Thoracic aorta (tissue), 2 donors: ENCODE results near the gene CS. TPM values are rescaled to one million over a fixed set of nuclear protein-coding genes. Genes with fewer than 3 reads are reported as not detected.

Experiments used
- ATAC-seq: fragments of 150-250 bp; one replicate; pipeline ENCODE4 v1.8.0; 2017; ENCODE audit warnings: low read depth; ENCODE audit not compliant: insufficient number of reproducible peaks, low FRiP score
- DNase-seq: peaks from one replicate; pipeline ENCODE4 v3.0.0-alpha.2; 2020; ENCODE audit warnings: low spot score
- H3K27ac ChIP-seq, 2 donors: fragments of 200-600 bp; sonication (generic); 1 replicate in 1 of 2; 2 replicates in 1 of 2; pipeline ENCODE4 v1.5.1; 2016; ENCODE audit warnings: mild to moderate bottlenecking in 2 of 2, moderate library complexity in 2 of 2
- H3K27me3 ChIP-seq: fragments of 200-600 bp; sonication (generic); replicated peaks from 2 replicates; pipeline ENCODE4 v1.6.0; 2016; ENCODE audit warnings: mild to moderate bottlenecking; ENCODE audit not compliant: insufficient read depth
- H3K36me3 ChIP-seq: fragments of 200-600 bp; sonication (generic); one replicate; pipeline ENCODE4 v1.5.1; 2016
- H3K4me1 ChIP-seq, 2 donors: fragments of 200-600 bp; sonication (generic); 1 replicate in 1 of 2; 2 replicates in 1 of 2; pipeline versions ENCODE4 v1.5.1 to v1.6.0; 2016; ENCODE audit warnings: low read depth in 2 of 2, mild to moderate bottlenecking in 1 of 2; ENCODE audit not compliant: control insufficient read depth in 1 of 2
- H3K4me3 ChIP-seq: fragments of 200-600 bp; sonication (generic); 2 replicates; pipeline ENCODE4 v1.5.1; 2016; ENCODE audit warnings: mild to moderate bottlenecking
- H3K9me3 ChIP-seq: fragments of 200-600 bp; sonication (generic); 2 replicates; pipeline ENCODE4 v1.5.1; 2016
- total RNA-seq, 2 donors: library from RNA; depleted of rRNA; stranded (reverse); fragments of >200 nt; gene quantifications; one replicate each; pipeline versions ENCODE4 v1.1.0 to v1.2.3, GENCODE V29; 2016
- TF ChIP-seq, protein P1 (sequence below): fragments of 200-600 bp; sonication (generic); IDR thresholded peaks from one replicate; pipeline ENCODE4 v1.5.1; 2019; ENCODE audit warnings: antibody characterized with exemption

The CS gene
- total RNA-seq, 2 donors from 2014 or later = 120 to 143 TPM

DNA sequence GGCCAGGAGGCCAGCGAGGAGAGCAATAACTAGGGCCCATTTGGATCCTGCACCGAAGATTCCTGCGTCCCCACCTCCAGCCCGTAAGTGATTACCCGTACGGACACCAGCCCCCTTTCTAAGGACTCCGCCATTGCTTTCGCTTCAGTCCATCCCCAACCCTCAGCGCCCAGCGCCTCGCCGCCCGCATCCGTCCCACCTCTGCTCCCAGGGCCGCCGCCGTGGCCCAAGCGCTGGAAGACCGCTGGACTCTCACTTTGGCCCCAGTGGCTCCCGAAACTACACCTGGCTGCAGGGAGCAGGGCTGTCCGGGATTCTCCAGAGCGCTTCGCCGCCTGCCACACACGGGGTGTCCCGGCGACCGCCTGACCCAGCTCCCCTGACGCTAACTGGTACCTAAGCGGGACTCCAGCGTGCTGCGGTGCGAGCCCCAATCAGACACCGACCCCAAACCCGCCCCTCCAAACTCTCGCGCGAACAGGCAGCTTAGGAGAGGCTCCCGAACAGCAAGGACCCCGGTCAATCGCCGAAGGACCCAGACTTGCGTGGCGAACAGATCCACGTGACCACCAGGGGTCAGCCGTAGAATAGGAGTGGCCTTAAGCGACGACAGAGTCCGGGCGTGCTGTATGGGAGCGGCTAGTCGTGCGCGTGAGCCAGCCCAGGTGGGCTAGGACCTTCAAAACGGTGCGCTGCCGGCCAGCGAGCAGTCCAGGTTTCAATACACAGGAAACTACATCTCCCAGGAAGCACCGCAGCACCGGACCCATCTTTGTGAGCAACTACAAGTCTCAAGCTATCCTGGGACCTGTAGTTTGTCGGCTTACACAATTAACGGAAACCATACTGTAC, 15.7 kb upstream of the CS start, which contains the start of gene CNPY2:
CNPY2 (minus strand) TSS at position 367 of the 852 bp plus-strand sequence. CDS start 771 bp downstream, outside the sequence.
- H3K27ac ChIP-seq = peak within 1 kb of the TSS; percentile 88 to 95
- H3K4me1 ChIP-seq = peaks cover 7 to 14% of the 10 kb centered on the region in 2 donors
- peak; percentile 96 for ATAC-seq
- DNase-seq = peak; percentile 95
- H3K27me3 ChIP-seq = no peaks in the 10 kb centered on the region
- no peaks in the 10 kb centered on the region for H3K9me3 ChIP-seq
- TF ChIP-seq, protein P1, sequence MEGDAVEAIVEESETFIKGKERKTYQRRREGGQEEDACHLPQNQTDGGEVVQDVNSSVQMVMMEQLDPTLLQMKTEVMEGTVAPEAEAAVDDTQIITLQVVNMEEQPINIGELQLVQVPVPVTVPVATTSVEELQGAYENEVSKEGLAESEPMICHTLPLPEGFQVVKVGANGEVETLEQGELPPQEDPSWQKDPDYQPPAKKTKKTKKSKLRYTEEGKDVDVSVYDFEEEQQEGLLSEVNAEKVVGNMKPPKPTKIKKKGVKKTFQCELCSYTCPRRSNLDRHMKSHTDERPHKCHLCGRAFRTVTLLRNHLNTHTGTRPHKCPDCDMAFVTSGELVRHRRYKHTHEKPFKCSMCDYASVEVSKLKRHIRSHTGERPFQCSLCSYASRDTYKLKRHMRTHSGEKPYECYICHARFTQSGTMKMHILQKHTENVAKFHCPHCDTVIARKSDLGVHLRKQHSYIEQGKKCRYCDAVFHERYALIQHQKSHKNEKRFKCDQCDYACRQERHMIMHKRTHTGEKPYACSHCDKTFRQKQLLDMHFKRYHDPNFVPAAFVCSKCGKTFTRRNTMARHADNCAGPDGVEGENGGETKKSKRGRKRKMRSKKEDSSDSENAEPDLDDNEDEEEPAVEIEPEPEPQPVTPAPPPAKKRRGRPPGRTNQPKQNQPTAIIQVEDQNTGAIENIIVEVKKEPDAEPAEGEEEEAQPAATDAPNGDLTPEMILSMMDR = no peak
- peaks cover 10% of the 10 kb centered on the region for H3K36me3 ChIP-seq
- peak within 1 kb of the TSS; percentile 93 for H3K4me3 ChIP-seq

DNA sequence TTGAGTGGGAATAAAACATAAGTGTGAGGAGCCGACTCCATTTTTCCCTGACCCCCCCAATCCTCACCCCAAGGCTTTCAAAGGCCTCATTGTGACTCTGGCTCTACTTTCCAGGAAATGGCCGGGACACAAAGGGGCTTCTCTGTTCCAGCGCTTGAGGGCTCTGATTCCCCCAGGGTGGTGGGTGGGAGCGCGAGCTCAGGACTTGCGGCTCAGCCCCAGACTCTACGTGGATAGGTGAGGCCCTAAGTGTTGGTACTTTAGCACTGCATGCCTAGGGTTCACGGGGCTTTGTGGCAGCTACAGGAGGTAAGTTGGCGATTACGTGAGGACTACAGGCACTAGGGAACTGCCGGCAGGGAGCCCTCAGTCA, 15.1 kb upstream of the CS start:
- H3K27ac ChIP-seq = peak overlapping the region; percentile 88 to 95
- H3K4me1 ChIP-seq = peaks cover 7 to 14% of the 10 kb centered on the region in 2 donors
- H3K36me3 ChIP-seq = peaks cover 10% of the 10 kb centered on the region
- peak overlapping the region; percentile 93 for H3K4me3 ChIP-seq
- no peaks in the 10 kb centered on the region for H3K27me3 ChIP-seq
- no peak for ATAC-seq
- TF ChIP-seq, protein P1 = no peak
- DNase-seq = no peak
- no peaks in the 10 kb centered on the region for H3K9me3 ChIP-seq

DNA sequence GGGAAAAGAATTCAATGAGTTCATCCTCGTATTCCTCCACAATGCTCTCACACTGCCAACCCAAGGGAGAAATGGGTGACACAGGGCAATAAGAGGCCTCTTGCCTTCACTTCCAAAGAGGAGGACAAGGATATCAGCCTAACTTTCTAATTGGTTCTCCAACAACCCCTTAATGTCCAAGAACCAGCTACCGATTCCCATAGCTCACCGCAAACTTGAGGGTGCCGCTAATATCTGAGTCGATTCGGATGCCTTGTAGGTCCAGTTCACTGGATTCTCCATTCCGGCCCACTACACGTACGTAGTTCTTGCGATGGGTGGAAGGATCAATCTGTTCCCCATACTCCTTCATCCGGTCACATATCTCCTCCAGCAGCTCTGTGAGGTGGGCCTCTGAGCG, 10.9 kb upstream of the CS start:
- ATAC-seq (no peak), DNase-seq (no peak)
- TF ChIP-seq, protein P1 = no peak
- Histone ChIP-seq H3K9me3 (no peaks in the 10 kb centered on the region), H3K4me1 (peaks cover 5 to 9% of the 10 kb centered on the region in 2 donors), H3K27ac (no peak overlapping the region), H3K4me3 (no peak overlapping the region), H3K27me3 (no peaks in the 10 kb centered on the region), H3K36me3 (peaks cover 8% of the 10 kb centered on the region)

DNA sequence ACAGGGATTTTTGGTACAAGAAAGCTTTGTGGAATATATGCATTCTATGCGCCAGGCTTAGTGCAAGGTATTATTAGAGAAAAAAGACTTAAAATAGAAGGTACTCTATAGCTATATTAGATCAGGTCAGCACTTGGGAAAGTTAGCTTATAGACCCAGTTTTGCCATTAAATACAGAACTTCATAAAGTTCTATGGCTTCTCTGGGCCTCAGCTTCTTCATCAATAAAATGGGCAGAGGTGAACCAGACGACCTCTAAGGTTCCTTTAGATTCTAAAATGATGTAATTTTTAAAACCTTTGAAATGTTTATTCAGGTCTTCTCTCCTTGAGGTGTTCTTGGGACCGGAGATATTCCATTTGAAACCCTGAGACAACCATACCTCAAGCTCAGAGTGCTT, 8.6 kb upstream of the CS start:
- no peaks in the 10 kb centered on the region for H3K27me3 ChIP-seq
- ATAC-seq = no peak
- H3K4me3 ChIP-seq = no peak overlapping the region
- no peaks in the 10 kb centered on the region for H3K4me1 ChIP-seq
- H3K9me3 ChIP-seq = no peaks in the 10 kb centered on the region
- TF ChIP-seq, protein P1 = no peak
- H3K27ac ChIP-seq = no peak overlapping the region
- peaks cover 8% of the 10 kb centered on the region for H3K36me3 ChIP-seq
- DNase-seq = no peak

DNA sequence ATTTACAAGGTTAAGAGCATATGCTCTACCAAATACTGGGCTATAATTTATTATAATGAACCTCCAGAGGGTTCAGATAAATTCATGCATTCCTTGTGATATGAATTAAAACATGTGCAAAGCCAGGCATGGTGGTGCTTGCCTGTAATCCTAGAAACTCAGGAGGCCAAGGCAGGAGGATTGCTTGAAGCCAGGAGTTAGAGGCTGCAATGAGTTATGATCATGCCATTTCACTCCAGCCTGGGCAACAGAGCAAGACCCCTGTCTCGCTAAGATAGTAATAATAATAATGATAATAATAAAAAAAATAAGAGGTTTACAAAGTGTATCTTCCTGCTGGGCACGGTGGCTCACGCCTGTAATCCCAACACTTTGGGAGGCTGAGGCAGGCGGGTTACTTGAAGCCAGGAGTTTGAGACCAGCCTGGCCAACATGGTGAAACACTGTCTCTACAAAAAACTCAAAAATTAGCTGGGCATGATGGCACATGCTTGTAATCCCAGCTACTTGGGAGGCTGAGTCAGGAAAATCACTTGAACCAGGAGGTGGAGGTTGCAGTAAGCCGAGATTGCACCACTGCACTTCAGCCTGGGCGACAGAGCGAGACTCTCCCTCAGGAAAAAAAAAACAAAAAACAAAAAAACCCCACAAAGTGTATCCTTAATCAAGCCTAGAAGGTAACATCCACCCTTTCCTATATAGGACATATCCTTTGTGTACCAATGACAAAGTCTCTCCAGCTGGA, 7.3 kb upstream of the CS start:
- H3K9me3 ChIP-seq = no peaks in the 10 kb centered on the region
- no peaks in the 10 kb centered on the region for H3K27me3 ChIP-seq
- H3K27ac ChIP-seq = no peak overlapping the region
- TF ChIP-seq, protein P1 = no peak
- H3K4me3 ChIP-seq = no peak overlapping the region
- ATAC-seq (no peak), DNase-seq (no peak)
- H3K4me1 ChIP-seq = no peaks in the 10 kb centered on the region
- H3K36me3 ChIP-seq = peaks cover 6% of the 10 kb centered on the region
